ENCODE measurements around the gene DCLK1.

GRCh38 chr13:36129539-36129938, 1.6 kb downstream of the DCLK1 start:
- no peak for TF ChIP-seq CTCF (IDR thresholded peaks at IDR 0.05)
- no peak for TF ChIP-seq POLR2A (IDR thresholded peaks at IDR 0.05)
